K562 (cell line): ENCODE measurements around the gene DYNC2H1. TPM values are rescaled to one million over a fixed set of nuclear protein-coding genes. Genes with fewer than 3 reads are reported as not detected.
A peak's percentile ranks its signal among the peaks of the same experiment; 100 is the strongest.

Experiments used
- CBX3 ChIP-seq, 2 experiments: IDR thresholded peaks; 1 replicate in 1 of 2; 2 replicates in 1 of 2; pipeline ENCODE4 v1.6.1; 2012; ENCODE audit warnings: inconsistent platforms in 2 of 2, low read length in 2 of 2, borderline replicate concordance in 1 of 2, control low read depth in 1 of 2
- E2F6 ChIP-seq, 2 experiments: IDR thresholded peaks; 2 replicates each; pipeline ENCODE4 v1.6.1; 2011; ENCODE audit warnings: borderline replicate concordance in 1 of 2, control low read depth in 1 of 2, low read depth in 1 of 2, low read length in 1 of 2, mild to moderate bottlenecking in 1 of 2, mixed read lengths in 1 of 2, moderate library complexity in 1 of 2; ENCODE audit not compliant: insufficient read depth in 1 of 2, insufficient read length in 1 of 2, poor library complexity in 1 of 2, severe bottlenecking in 1 of 2; ENCODE audit errors: extremely low read depth in 1 of 2
- HCFC1 ChIP-seq: IDR thresholded peaks from 2 replicates; pipeline ENCODE4 v1.6.1; 2012; ENCODE audit warnings: low read depth, low read length, improper control_type of control experiment
- HNRNPLL ChIP-seq: fragments of 200-400 bp; formaldehyde crosslinking; IDR thresholded peaks from 2 replicates; pipeline ENCODE4 v1.6.1; 2017; ENCODE audit warnings: low read length, low read depth, mild to moderate bottlenecking; ENCODE audit not compliant: poor library complexity, severe bottlenecking
- HOMEZ ChIP-seq: fragments of 250-450 bp; sonication (Bioruptor Pico); IDR thresholded peaks from 2 replicates; pipeline ENCODE4 v1.4.0; 2020; ENCODE audit warnings: mild to moderate bottlenecking, moderate library complexity
- JUND ChIP-seq, 2 experiments: IDR thresholded peaks; 2 replicates in 1 of 2; 3 replicates in 1 of 2; pipeline ENCODE4 v1.6.1; 2011; ENCODE audit warnings: borderline replicate concordance in 2 of 2, low read depth in 2 of 2, low read length in 2 of 2, improper control_type of control experiment in 1 of 2, missing biosample characterization in 1 of 2, missing genetic modification characterization in 1 of 2, missing genetic modification reagents in 1 of 2
- NFE2L1 ChIP-seq: fragments of 450-650 bp; IDR thresholded peaks from 2 replicates; pipeline ENCODE4 v1.6.1; 2016; ENCODE audit warnings: missing genetic modification characterization, low read depth, mild to moderate bottlenecking, missing compliant biosample characterization, moderate library complexity, borderline replicate concordance
- POLR2AphosphoS2 ChIP-seq: IDR thresholded peaks from 2 replicates; pipeline ENCODE4 v1.6.1; 2012; ENCODE audit warnings: low read length, improper control_type of control experiment
- RB1 ChIP-seq: fragments of 450-650 bp; IDR thresholded peaks from 2 replicates; pipeline ENCODE4 v1.6.1; 2017; ENCODE audit warnings: low read depth, mild to moderate bottlenecking
- RHOXF2B ChIP-seq: fragments of 250-450 bp; sonication (Bioruptor Pico); conservative IDR thresholded peaks from 2 replicates; pipeline ENCODE4 v1.5.1; 2021
- SIRT6 ChIP-seq: IDR thresholded peaks from one replicate; pipeline ENCODE4 v1.6.1; 2012; ENCODE audit warnings: low read depth, mild to moderate bottlenecking, control low read depth, inconsistent platforms, low read length, moderate library complexity
- TBL1XR1 ChIP-seq, 2 experiments: IDR thresholded peaks; 2 replicates each; pipeline ENCODE4 v1.6.1; 2012; ENCODE audit warnings: improper control_type of control experiment in 2 of 2, low read length in 2 of 2, mild to moderate bottlenecking in 1 of 2
- ZBTB5 ChIP-seq: fragments of 450-650 bp; IDR thresholded peaks from 2 replicates; pipeline ENCODE4 v1.6.1; 2017; ENCODE audit warnings: antibody characterized with exemption
- ZNF133 ChIP-seq: fragments of 250-450 bp; sonication (Bioruptor Pico); IDR thresholded peaks from 2 replicates; pipeline ENCODE4 v1.4.0; 2020; ENCODE audit warnings: mild to moderate bottlenecking
- ZNF212 ChIP-seq: fragments of 450-650 bp; formaldehyde crosslinking; IDR thresholded peaks from 2 replicates; pipeline ENCODE4 v1.4.0; 2020; ENCODE audit warnings: mild to moderate bottlenecking
- ZNF23 ChIP-seq: fragments of 250-450 bp; sonication (Bioruptor Pico); IDR thresholded peaks from 2 replicates; pipeline ENCODE4 v1.4.0; 2020; ENCODE audit warnings: mild to moderate bottlenecking
- ZNF644 ChIP-seq: fragments of 200-800 bp; sonication (Bioruptor generic); IDR thresholded peaks from 2 replicates; pipeline ENCODE4 v1.6.1; 2016; ENCODE audit warnings: low read depth, missing genetic modification characterization, missing compliant biosample characterization
- polyA plus RNA-seq, 8 experiments: library from polyadenylated mRNA; depleted of rRNA in 4 of 8; stranded (reverse) in 5 of 8; unstranded in 3 of 8; fragments of >200 nt; fragmentation: Nextera tagmentation in 2 of 8; fragmentation: Illumina TruSeq in 1 of 8; extraction: Ambion mirVana in 2 of 8; extraction: Trizol in 1 of 8; gene quantifications; 2 replicates each; pipeline versions ENCODE4 v1.2.1 to v1.2.3, GENCODE V29; 2011 to 2014; ENCODE audit warnings: inconsistent platforms in 1 of 8, missing spikeins in 1 of 8
- total RNA-seq, 7 experiments: library from RNA; depleted of rRNA in 6 of 7; stranded (reverse); fragments of >200 nt in 6 of 7; fragmentation: Illumina TruSeq in 2 of 7; extraction: Trizol in 2 of 7; gene quantifications; 2 replicates each; pipeline versions ENCODE4 v1.2.1 to v1.2.3, GENCODE V29; 2011 to 2021; ENCODE audit warnings: low replicate concordance in 1 of 7
- TF ChIP-seq, protein P1 (sequence below): fragments of 450-650 bp; IDR thresholded peaks from 2 replicates; pipeline ENCODE4 v1.7.1; 2018; ENCODE audit warnings: mild to moderate bottlenecking, low read depth; ENCODE audit not compliant: partially characterized antibody

Gene DYNC2H1
- total and polyA plus RNA-seq, 9 of the 15 experiments (the other 6 are each of a cell fraction or from before 2014, with no cell fraction given), result 0.08 to 0.64 (median 0.20) TPM

DNA sequence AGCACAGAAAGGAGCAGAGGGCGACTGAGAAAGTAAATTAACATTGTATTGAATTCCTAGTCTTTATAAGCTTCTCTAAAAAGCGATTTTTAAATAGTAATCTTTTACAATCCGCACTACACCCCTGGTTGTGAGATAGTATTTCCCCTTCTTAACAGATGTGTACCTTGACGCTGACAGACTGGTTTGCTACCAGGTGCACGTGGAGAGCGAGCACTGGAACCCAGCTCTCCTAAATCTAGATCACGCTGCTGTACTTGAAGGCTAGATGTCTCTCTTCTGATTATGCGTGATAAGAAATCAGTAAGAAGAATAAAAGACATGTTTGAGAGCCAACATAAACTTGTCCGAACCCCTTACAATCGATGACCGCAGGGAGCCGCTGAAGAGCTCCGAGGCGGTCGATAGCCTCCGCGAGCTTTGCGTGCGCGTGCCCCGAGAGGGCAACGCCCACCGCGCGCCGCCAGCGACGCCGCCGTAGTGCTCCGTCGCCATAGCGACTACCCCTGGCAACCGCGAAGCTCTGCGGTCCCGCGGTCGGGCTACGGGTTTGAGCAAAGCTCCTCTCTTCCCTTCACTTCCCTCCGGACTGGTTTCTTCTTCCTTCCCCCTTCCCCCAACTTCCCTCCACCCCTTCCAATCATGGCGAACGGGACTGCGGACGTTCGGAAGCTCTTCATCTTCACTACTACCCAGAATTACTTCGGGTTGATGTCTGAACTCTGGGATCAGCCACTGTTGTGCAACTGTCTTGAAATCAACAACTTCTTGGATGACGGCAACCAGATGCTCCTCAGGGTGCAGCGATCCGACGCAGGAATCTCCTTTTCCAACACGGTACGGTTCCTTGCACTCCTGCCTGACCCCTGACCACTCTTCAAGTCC lies at the start of gene DYNC2H1 (continued):
- TF ChIP-seq E2F6 (IDR thresholded peaks at IDR 0.05; ENCODE audit: borderline replicate concordance in 1 of 2, extremely low read depth in 1 of 2, insufficient read depth in 1 of 2, insufficient read length in 1 of 2, low read depth in 1 of 2, low read length in 1 of 2, poor library complexity in 1 of 2, severe bottlenecking in 1 of 2) (peak; percentile 80 to 93), ZBTB5 (no peak), RB1 (0 out of 2 replicates have a peak, but pooled peaks have one; percentile 28), HCFC1 (peak; percentile 51; the same call in 1 of the 2 replicates), HOMEZ (CRISPR knock-in tag) (no peak), ZNF212 (no peak), HNRNPLL (peak; percentile 85), RHOXF2B (CRISPR knock-in tag) (no peak), ZNF644 (tag) (0 out of 2 replicates have a peak, but pooled peaks have one; percentile 49), ZNF23 (CRISPR knock-in tag) (no peak), POLR2AphosphoS2 (no peak), JUND (IDR thresholded peaks at IDR 0.05; ENCODE audit: borderline replicate concordance, low read depth, low read length) (peak; percentile 25; the same call in 1 of the 2 replicates), JUND (tag; IDR thresholded peaks at IDR 0.05; ENCODE audit: borderline replicate concordance, low read depth, low read length) (0 out of 3 replicates have a peak, but pooled peaks have one; percentile 45), ZNF133 (CRISPR knock-in tag) (no peak), TBL1XR1 (IDR thresholded peaks at IDR 0.05; ENCODE audit: low read length in 2 of 2) (no peak), SIRT6 (no peak), NFE2L1 (tag) (no peak), CBX3 (IDR thresholded peaks at IDR 0.05; ENCODE audit: borderline replicate concordance in 1 of 2, low read length in 2 of 2) (0 out of 3 replicates have a peak, but pooled peaks of 1 of the 2 experiments have one; percentile 44)
- TF ChIP-seq, protein P1, sequence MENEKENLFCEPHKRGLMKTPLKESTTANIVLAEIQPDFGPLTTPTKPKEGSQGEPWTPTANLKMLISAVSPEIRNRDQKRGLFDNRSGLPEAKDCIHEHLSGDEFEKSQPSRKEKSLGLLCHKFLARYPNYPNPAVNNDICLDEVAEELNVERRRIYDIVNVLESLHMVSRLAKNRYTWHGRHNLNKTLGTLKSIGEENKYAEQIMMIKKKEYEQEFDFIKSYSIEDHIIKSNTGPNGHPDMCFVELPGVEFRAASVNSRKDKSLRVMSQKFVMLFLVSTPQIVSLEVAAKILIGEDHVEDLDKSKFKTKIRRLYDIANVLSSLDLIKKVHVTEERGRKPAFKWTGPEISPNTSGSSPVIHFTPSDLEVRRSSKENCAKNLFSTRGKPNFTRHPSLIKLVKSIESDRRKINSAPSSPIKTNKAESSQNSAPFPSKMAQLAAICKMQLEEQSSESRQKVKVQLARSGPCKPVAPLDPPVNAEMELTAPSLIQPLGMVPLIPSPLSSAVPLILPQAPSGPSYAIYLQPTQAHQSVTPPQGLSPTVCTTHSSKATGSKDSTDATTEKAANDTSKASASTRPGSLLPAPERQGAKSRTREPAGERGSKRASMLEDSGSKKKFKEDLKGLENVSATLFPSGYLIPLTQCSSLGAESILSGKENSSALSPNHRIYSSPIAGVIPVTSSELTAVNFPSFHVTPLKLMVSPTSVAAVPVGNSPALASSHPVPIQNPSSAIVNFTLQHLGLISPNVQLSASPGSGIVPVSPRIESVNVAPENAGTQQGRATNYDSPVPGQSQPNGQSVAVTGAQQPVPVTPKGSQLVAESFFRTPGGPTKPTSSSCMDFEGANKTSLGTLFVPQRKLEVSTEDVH, result no peak
